HepG2 (cell line): ENCODE results near the gene SASH3. TPM values are rescaled to one million over a fixed set of nuclear protein-coding genes. Genes with fewer than 3 reads are reported as not detected.

ENCODE experiments used
- AGO2 ChIP-seq: fragments of 200-400 bp; formaldehyde crosslinking; optimal IDR thresholded peaks from 2 replicates; pipeline ENCODE3; 2017; ENCODE audit warnings: mild to moderate bottlenecking, low read depth, low read length, moderate library complexity
- ARNT2 ChIP-seq: sonication (generic); formaldehyde crosslinking; IDR thresholded peaks from 2 replicates; pipeline ENCODE4 v1.8.0; 2022; ENCODE audit warnings: mild to moderate bottlenecking, low read depth, missing genetic modification reagents, moderate library complexity
- CREM ChIP-seq, 2 experiments: sonication (generic) in 1 of 2; formaldehyde crosslinking in 1 of 2; IDR thresholded peaks; 2 replicates each; pipeline versions ENCODE4 v1.4.0 to v1.6.1; 2016 to 2020; ENCODE audit warnings: antibody characterized with exemption in 1 of 2, mild to moderate bottlenecking in 1 of 2, missing genetic modification reagents in 1 of 2
- DNMT1 ChIP-seq: sonication (generic); formaldehyde crosslinking; IDR thresholded peaks from 2 replicates; pipeline ENCODE4 v1.5.1; 2020; ENCODE audit warnings: mild to moderate bottlenecking, missing genetic modification reagents
- RFXAP ChIP-seq: sonication (generic); formaldehyde crosslinking; IDR thresholded peaks from 2 replicates; pipeline ENCODE4 v1.4.0; 2020; ENCODE audit warnings: missing genetic modification reagents, borderline replicate concordance
- TP53 ChIP-seq: sonication (generic); formaldehyde crosslinking; conservative IDR thresholded peaks from 2 replicates; pipeline ENCODE4 v1.4.0; 2020; ENCODE audit warnings: missing genetic modification reagents
- ZNF24 ChIP-seq: fragments of 450-650 bp; IDR thresholded peaks from 2 replicates; pipeline ENCODE4 v1.6.1; 2017; ENCODE audit warnings: antibody characterized with exemption, mild to moderate bottlenecking
- ZNF501 ChIP-seq: sonication (generic); formaldehyde crosslinking; IDR thresholded peaks from 2 replicates; pipeline ENCODE4 v1.5.1; 2020; ENCODE audit warnings: mild to moderate bottlenecking, moderate library complexity, missing genetic modification reagents
- ZNF550 ChIP-seq: sonication (generic); formaldehyde crosslinking; IDR thresholded peaks from 2 replicates; pipeline ENCODE4 v1.4.0; 2020; ENCODE audit warnings: mild to moderate bottlenecking, missing genetic modification reagents, borderline replicate concordance
- ZNF607 ChIP-seq: sonication (generic); formaldehyde crosslinking; IDR thresholded peaks from 2 replicates; pipeline ENCODE4 v1.5.1; 2020; ENCODE audit warnings: missing genetic modification reagents, mild to moderate bottlenecking, borderline replicate concordance
- polyA plus RNA-seq, 8 experiments: library from polyadenylated mRNA; depleted of rRNA in 3 of 8; stranded (reverse) in 7 of 8; unstranded in 1 of 8; fragments of >200 nt; fragmentation: Illumina TruSeq in 4 of 8; extraction: Trizol in 4 of 8; gene quantifications; 2 replicates each; pipeline versions ENCODE4 v1.2.1 to v1.2.3, GENCODE V29; 2011 to 2016; ENCODE audit warnings: low read depth in 4 of 8, missing spikeins in 1 of 8, mixed read lengths in 1 of 8; ENCODE audit not compliant: insufficient read depth in 1 of 8
- total RNA-seq, 5 experiments: library from RNA; depleted of rRNA; stranded (reverse); fragments of >200 nt; fragmentation: Illumina TruSeq; extraction: Trizol; gene quantifications; 2 replicates each; pipeline ENCODE4 v1.2.3, GENCODE V29; 2016; ENCODE audit warnings: low read depth in 1 of 5
- TF ChIP-seq, protein P1 (sequence below): sonication (generic); formaldehyde crosslinking; IDR thresholded peaks from 2 replicates; pipeline ENCODE4 v1.8.0; 2022; ENCODE audit warnings: mild to moderate bottlenecking, missing genetic modification reagents, moderate library complexity
- TF ChIP-seq, protein P2 (sequence below): sonication (generic); formaldehyde crosslinking; IDR thresholded peaks from 2 replicates; pipeline ENCODE4 v1.4.0; 2020; ENCODE audit warnings: missing genetic modification reagents

SASH3 gene
- total and polyA plus RNA-seq, 2 of the 13 experiments (the other 11 are each of a cell fraction or from before 2014, with no cell fraction given) = 0.08 TPM; not detected in 1

DNA sequence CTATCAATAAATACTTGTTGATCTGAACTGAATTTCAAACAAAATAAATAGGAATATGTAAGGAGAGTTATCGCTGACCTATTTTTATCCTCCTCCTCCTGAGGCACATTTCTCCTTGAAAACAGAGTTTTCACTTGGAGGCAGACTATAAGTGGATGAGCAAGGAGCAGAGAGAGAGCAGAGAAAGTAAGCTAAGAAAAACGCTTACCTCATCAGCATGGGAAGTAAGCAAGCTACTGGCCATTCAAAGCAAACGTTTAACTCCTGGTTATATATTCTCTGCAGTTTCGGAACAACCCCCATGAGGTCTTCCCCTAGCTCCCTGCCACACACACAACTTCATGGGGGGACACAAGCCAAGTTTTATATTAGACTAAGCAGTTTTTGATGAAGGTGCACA is 50.7 kb downstream of the SASH3 start (continued):
- TF ChIP-seq ZNF24 = no peak
- TF ChIP-seq DNMT1 = no peak
- TF ChIP-seq RFXAP = no peak
- TF ChIP-seq, protein P1, sequence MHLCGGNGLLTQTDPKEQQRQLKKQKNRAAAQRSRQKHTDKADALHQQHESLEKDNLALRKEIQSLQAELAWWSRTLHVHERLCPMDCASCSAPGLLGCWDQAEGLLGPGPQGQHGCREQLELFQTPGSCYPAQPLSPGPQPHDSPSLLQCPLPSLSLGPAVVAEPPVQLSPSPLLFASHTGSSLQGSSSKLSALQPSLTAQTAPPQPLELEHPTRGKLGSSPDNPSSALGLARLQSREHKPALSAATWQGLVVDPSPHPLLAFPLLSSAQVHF (CRISPR knock-in tag) = no peak
- TF ChIP-seq ZNF501 (CRISPR knock-in tag) = no peak
- TF ChIP-seq ZNF607 (CRISPR knock-in tag) = no peak
- no peak for TF ChIP-seq AGO2
- TF ChIP-seq, protein P2, sequence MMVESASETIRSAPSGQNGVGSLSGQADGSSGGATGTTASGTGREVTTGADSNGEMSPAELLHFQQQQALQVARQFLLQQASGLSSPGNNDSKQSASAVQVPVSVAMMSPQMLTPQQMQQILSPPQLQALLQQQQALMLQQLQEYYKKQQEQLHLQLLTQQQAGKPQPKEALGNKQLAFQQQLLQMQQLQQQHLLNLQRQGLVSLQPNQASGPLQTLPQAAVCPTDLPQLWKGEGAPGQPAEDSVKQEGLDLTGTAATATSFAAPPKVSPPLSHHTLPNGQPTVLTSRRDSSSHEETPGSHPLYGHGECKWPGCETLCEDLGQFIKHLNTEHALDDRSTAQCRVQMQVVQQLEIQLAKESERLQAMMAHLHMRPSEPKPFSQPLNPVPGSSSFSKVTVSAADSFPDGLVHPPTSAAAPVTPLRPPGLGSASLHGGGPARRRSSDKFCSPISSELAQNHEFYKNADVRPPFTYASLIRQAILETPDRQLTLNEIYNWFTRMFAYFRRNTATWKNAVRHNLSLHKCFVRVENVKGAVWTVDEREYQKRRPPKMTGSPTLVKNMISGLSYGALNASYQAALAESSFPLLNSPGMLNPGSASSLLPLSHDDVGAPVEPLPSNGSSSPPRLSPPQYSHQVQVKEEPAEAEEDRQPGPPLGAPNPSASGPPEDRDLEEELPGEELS (CRISPR knock-in tag) = no peak
- no peak for TF ChIP-seq ARNT2
- TF ChIP-seq CREM (IDR thresholded peaks at IDR 0.05) = no peak
- TF ChIP-seq CREM (CRISPR knock-in tag; IDR thresholded peaks at IDR 0.05) = no peak
- TF ChIP-seq ZNF550 = no peak
- no peak for TF ChIP-seq TP53 (CRISPR knock-in tag)
- TF ChIP-seq, all 625 proteins: peak for 0
